ENCODE measurements around the gene CNKSR1. TPM values are rescaled to one million over a fixed set of nuclear protein-coding genes. Genes with fewer than 3 reads are reported as not detected.

CNKSR1 gene
- total and polyA plus RNA-seq, 2 of the 13 experiments (the other 11 are each of a cell fraction or from before 2014, with no cell fraction given), result 3.4 to 8.9 TPM

- 0 out of 2 replicates have a peak, but pooled peaks have one; percentile 18 for TF ChIP-seq SNAPC4 (CRISPR knock-in tag; IDR thresholded peaks at IDR 0.05)
- TF ChIP-seq, protein P1, sequence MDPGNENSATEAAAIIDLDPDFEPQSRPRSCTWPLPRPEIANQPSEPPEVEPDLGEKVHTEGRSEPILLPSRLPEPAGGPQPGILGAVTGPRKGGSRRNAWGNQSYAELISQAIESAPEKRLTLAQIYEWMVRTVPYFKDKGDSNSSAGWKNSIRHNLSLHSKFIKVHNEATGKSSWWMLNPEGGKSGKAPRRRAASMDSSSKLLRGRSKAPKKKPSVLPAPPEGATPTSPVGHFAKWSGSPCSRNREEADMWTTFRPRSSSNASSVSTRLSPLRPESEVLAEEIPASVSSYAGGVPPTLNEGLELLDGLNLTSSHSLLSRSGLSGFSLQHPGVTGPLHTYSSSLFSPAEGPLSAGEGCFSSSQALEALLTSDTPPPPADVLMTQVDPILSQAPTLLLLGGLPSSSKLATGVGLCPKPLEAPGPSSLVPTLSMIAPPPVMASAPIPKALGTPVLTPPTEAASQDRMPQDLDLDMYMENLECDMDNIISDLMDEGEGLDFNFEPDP (CRISPR knock-in tag; conservative IDR thresholded peaks at IDR 0.05), result 0 out of 2 replicates have a peak, but pooled peaks have one; percentile 81
- TF ChIP-seq, protein P2, sequence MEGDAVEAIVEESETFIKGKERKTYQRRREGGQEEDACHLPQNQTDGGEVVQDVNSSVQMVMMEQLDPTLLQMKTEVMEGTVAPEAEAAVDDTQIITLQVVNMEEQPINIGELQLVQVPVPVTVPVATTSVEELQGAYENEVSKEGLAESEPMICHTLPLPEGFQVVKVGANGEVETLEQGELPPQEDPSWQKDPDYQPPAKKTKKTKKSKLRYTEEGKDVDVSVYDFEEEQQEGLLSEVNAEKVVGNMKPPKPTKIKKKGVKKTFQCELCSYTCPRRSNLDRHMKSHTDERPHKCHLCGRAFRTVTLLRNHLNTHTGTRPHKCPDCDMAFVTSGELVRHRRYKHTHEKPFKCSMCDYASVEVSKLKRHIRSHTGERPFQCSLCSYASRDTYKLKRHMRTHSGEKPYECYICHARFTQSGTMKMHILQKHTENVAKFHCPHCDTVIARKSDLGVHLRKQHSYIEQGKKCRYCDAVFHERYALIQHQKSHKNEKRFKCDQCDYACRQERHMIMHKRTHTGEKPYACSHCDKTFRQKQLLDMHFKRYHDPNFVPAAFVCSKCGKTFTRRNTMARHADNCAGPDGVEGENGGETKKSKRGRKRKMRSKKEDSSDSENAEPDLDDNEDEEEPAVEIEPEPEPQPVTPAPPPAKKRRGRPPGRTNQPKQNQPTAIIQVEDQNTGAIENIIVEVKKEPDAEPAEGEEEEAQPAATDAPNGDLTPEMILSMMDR (CRISPR knock-in tag; IDR thresholded peaks at IDR 0.05), result peak; percentile 32
- no peak for TF ChIP-seq POLR2AphosphoS2 (IDR thresholded peaks at IDR 0.05; ENCODE audit: low read depth, low read length)
- no peak for TF ChIP-seq ZNF10 (CRISPR knock-in tag; IDR thresholded peaks at IDR 0.05; ENCODE audit: borderline replicate concordance, low read depth)
- TF ChIP-seq KDM5A (IDR thresholded peaks at IDR 0.05; ENCODE audit: borderline replicate concordance, low read length), result 0 out of 2 replicates have a peak, but pooled peaks have one; percentile 14
- TF ChIP-seq, protein P3, sequence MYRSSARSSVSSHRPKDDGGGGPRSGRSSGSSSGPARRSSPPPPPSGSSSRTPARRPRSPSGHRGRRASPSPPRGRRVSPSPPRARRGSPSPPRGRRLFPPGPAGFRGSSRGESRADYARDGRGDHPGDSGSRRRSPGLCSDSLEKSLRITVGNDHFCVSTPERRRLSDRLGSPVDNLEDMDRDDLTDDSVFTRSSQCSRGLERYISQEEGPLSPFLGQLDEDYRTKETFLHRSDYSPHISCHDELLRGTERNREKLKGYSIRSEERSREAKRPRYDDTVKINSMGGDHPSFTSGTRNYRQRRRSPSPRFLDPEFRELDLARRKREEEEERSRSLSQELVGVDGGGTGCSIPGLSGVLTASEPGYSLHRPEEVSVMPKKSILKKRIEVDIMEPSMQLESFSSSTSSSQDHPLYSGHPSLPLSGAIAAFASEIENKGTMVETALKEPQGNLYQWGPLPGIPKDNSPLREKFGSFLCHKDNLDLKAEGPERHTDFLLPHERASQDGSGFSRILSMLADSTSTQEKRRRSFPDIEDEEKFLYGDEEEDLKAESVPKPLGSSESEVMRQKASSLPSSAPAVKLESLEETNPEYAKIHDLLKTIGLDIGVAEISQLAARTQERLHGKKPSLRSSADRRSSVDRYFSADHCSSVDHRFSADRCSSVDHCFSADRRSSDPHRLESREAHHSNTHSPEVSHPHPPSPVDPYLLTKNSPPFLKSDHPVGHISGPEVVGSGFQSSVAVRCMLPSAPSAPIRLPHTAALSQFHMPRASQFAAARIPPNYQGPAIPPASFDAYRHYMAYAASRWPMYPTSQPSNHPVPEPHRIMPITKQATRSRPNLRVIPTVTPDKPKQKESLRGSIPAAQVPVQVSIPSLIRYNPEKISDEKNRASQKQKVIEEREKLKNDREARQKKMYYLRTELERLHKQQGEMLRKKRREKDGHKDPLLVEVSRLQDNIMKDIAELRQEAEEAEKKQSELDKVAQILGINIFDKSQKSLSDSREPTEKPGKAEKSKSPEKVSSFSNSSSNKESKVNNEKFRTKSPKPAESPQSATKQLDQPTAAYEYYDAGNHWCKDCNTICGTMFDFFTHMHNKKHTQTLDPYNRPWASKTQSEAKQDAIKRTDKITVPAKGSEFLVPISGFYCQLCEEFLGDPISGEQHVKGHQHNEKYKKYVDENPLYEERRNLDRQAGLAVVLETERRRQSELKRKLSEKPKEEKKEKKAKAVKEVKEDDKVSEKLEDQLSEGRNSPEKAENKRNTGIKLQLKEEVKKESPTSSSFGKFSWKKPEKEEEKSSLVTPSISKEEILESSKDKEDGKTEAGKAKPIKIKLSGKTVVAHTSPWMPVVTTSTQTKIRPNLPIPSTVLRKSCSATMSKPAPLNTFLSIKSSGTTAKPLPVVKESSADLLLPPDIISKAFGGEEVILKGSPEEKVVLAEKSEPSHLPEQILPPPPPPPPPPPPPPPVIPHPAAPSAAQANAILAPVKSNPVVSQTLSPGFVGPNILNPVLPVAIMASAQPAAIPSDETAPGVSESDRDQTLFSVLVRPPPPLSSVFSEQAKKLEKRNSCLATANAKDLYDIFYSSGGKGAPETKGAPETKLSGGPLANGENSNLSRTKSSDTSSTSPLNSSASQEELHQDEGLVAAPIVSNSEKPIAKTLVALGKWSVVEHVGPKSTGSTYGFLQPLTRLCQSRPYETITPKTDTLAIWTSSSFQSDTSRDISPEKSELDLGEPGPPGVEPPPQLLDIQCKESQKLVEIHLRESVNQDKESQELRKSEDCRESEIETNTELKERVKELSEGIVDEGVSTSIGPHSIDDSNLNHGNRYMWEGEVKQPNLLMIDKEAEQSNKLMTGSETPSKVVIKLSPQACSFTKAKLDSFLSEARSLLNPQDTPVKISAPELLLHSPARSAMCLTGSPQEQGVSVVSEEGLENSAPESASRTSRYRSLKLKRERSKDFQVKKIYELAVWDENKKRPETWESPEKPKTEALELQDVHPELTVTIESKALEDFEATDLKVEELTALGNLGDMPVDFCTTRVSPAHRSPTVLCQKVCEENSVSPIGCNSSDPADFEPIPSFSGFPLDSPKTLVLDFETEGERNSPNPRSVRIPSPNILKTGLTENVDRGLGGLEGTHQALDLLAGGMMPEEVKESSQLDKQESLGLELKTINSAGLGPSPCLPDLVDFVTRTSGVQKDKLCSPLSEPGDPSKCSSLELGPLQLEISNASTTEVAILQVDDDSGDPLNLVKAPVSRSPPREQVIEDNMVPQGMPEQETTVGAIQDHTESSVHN (CRISPR knock-in tag; IDR thresholded peaks at IDR 0.05), result no peak
- TF ChIP-seq ZBTB7A (CRISPR knock-in tag; IDR thresholded peaks at IDR 0.05), result no peak
These were observed 57.5 kb downstream of the CNKSR1 start (continued) for GRCh38 chr1:26234644-26235370.

Data from HepG2 (cell line).